Measurements from ENCODE around the gene FEM1C.
"Not testable (repeated sequence)": the region's sequence is repeated elsewhere in the genome, so short reads cannot be mapped to it uniquely, and the experiment has no call there.

FEM1C gene

DNA sequence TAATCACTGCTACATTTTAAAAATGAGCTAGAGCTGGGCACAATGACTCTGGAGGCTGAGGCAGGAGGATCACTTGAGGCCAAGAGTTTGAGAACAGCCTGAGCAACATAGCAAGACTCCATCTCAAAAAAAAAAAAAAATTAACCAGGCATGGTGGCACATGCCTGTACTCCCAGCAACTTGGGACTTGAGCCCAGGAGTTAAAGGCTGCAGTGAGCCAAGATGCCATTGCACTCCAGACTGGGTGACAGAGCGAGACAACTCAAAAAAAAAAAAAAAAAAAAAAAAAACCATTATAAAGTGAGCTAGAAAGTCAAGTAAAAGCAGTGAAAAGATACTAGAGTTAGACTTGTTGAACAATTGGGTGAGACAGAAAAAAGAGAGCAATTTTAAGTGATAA, 28.2 kb downstream of the FEM1C start:
- no peak for DNase-seq

DNA sequence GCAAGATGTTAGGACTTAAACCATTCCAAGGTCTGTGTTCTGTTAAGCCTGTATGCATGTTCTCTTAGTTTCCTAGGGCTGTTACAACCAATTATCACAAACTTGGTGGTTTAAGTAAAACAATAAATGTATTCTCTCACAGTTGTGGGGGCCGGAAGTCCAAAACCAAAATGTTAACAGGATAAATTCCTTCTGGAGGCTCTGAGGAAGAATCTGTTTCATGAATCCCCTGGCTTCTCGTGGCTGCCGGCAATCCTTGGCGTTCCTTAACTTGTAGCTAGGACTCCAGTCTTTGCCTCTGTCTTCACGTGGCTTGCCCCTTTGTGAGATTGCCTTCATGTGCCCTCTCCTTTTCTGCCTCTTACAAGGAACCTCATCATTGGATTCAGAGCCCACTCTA, 30.4 kb downstream of the FEM1C start:
- DNase-seq = no peak

DNA sequence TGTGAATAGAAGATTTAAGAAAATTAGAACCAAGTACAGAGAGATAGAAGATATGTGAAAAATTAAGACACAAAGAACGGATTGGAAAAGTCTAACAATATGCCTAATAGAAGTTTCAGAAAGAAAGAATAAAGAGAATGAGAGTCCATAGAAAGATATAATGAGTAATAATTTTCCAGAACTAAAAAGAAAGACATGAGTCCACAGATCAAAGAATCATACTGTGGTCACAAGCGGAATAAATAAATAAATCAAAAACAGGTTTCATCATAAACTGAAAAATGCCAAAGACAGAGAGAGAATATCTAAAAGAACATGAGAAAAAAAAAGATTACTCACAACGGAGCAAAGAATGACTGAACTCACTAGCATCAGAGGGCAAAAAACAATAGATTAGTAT, 32.9 kb downstream of the FEM1C start:
- no peak for DNase-seq

DNA sequence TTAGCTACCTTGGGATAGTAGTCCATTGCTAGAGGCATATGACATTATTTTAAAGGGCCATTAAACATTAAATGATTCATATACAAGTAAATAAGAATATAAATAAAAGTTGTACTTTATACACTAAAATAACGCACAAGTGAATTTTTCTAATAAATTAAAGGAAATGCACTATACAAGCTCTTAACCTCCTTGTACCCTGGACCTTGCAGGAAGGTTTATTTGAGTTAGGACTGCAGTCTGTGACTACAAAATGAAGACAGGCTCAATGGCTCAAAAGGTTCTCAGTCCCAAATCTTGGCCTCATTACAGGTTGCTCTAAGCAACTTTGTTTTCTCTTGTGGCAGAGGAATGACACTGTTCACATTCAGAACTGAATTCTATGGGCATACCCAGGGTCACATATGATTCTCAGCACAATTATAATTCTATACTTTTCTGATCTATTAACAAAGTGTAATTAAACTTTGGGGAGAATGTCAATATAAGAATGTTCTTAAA, 34.4 kb downstream of the FEM1C start:
- no peak for DNase-seq

DNA sequence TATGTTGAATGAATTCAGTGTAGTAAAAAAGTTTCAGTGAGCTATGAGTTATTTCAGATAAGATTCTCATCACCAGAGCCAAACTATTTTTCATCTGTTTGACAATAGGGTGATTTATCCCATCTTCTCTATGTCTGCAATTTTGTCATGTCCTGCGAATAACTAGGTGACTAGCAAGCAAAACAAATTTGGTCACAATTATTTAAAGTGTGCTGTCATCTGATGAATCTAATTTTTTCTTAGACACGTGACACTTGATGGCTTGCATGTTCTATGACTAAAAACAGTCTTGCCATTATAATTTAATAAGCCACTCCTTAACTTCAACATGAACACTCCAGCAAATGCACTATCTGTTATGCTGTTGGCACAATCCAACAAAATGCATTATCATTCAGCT, 35.0 kb downstream of the FEM1C start:
- DNase-seq = no peak

DNA sequence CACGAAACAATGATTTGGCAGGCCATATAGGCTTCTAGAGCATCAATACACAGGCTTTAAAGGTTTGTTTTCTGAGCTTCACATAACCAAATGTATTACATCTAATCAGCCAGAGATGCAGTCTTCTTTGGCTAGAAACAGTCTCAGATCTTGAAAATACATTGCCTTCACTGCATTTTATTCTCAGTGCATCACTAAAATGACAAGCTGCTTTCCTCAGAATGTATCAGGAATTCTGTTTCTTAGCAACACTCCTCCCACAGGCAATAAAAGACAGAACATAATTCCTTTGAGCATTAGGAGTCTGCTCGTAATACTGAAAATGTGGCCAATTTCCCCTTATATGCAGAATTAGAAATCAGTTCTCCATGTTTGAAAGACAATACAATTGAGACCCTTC, 36.9 kb downstream of the FEM1C start:
- no peak for DNase-seq

DNA sequence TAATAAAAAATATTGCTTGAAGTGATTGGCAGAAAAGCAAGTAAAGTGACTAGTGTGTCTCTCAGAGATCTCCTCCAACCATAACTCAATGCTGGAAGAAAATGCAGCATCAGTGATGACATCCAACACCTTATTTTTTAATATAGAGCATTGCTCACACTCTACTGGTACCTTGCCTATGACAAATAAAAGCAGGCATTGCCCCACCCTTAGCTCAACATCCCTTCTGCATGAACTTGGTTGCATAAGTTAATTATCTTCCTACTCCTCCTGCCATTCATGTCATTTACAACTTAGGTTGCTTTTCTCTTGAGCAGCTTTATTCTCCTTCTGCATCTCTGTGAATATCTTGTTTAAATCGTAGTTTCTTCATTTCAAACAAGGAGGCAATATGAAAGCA, 41.2 kb downstream of the FEM1C start:
- no peak for DNase-seq

DNA sequence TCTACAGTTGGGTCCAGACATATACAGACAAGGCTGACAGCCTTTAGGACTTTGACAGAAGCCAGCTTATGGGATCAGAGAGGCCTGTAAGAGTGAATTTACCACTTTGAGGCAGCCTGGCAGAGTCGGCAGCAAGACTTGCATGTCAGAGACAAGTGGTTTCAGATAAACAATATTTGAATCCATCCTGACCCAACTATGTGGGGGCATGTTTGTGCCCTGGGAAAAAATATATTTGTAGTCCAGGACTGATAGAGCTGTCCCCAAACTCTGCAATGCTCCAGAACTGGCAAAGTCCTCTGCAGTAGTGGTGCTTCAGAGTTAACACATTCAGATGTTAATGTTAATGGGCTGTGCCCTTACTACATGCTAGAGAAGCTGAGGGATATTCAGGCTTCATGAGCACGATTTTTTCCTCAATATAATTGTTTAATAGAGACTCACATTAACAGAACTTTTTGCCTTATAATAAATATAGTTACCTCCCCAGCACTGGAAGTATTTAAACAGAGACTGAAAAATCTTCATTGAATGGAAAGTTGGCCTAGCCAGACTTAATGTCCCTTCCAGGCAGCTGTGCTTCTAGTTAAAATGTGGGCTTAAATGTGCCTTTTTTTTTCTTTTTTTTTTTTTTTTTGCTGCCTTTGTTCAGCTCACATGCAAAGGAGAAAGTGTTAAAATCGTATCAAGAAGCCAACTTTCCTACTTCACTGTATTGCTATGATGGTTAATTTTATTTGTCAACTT, 42.9 kb downstream of the FEM1C start:
- DNase-seq = no peak

DNA sequence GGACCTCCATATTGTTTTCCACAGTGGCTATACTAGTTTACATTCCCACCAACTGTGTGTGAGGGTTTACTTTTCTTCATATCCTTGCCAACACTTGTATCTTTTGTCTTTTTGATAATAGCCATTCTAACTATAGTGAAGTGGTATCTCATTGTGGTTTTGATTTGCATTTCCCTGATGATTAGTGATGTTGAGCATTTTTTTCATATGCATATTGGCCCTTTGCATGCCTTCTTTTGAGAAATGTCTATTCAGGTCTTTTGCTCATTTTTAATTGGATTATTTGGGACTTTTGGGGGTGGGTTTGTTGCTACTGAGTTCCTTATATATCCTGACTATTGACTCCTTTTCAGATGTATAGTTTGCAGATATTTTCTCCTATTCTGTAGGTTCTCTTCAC, 44.4 kb downstream of the FEM1C start:
- DNase-seq = peak in 1 of 2 experiments; percentile 27

DNA sequence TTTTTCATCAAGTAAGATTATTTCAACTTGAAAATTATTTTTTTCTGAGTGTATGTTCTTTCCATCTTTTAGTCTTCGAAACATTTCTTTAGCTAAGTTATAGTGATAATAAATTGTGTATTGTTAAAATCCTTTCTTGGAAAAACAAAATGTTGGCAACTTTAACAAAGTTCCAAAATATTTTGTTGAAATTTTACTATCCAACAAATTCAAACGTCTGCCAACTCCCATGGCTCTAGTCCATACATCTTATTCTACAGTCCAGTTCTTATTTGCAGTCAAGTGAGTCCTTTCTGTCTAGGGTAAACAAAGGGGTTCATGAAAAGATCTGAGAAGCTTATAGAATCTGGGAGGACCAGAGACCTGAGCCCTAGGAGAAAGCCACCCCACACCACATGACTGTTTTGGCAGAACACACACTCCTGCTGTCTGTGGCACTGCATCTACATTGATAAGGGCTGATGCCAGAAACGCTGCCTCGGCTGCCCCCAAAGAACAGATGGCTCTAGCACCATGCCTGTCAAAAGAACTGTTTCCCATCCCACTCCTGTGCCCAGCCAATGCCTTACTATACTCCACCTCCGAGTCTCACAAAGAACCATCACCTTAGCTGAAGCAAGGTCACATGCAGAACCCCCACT, 47.5 kb downstream of the FEM1C start:
- no peak for DNase-seq

DNA sequence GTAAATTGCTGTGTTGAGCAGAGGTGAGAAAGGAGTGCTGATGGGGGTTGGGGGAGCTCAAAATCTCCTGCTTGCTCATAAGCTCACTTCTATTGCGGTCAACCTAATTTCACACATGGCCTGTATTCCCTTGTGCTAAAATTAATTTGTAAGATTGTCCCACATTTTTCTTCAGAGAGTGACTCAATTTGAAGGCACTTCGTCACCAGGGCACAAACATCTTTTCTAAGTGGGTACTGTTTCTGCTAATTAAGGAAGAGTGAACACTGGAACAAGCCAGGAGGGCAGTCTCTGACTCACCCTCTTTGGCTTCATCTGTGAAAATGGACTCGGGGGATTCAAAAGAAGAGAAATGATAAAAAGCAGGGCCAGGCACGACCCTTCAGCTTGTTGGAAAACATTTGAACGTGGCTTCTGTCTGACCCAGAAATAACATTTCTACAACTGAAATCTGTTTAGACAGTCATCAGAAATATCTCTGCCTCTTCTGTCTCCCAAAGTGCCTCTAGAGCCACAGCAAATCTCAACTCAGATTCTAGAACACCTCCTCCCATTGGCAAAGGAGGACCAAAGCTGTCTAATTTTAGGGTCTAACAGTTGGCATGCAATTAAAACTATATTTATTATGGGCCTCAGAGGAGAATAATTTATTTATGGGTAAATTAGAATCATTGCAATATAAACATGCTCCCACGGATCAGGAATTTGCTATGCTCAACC, 49.8 kb downstream of the FEM1C start:
- no peak for DNase-seq

DNA sequence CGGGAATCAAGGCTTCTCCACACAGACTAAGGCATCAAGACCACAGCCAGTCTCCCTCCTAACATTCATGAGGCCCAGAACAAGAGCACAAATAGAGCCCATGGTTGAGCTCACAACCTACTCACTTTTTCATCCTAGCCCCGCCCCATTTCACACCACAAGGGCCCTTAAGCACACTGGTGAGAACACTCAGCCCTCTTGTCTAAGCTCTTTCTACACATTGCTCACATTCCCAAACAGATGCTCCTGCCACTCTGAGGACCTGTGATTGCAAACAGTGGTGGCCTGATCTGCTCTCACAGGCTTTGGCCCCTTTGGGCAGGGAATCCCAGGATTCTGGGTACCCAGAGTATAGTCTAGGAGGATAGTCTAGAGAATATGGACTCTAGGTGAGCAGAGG, 54.0 kb downstream of the FEM1C start:
- DNase-seq = no peak

DNA sequence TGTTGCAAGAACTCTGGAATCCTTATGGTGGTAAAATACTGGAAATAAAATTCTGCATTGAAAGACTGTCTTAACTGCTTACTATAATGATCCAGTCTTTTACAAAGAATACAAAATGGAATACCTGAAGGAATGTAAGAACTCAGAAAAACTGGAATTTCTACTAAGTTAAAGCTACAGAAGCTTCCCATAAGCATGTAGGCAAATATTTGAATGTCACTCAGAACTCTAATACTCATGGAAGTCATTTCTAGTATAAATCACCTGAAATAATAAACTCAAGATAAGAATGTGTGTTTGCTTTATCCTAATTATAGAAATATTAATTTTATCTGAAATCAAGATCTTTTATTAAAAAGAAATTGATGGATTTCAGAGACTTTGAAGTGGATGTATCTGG, 54.8 kb downstream of the FEM1C start:
- DNase-seq = no peak

DNA sequence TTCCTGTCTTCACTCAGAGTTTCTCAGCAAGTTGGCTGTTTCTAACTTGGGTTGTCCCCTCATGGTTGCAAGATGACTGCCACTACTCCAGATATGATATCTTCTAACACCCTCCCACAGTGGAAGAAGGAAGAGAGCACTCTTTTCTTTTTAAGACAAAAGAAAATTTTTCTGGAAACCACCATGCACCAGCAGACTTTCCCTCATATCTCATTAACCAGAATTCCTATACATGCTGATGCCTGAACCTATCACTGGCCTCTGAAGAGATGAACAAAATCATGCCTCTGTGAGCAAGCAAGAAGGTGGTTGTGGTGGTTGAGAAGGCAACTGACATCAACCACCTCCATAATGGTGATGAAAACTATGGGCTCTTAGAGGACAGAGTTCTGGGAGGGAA, 56.8 kb downstream of the FEM1C start:
- DNase-seq = no peak

DNA sequence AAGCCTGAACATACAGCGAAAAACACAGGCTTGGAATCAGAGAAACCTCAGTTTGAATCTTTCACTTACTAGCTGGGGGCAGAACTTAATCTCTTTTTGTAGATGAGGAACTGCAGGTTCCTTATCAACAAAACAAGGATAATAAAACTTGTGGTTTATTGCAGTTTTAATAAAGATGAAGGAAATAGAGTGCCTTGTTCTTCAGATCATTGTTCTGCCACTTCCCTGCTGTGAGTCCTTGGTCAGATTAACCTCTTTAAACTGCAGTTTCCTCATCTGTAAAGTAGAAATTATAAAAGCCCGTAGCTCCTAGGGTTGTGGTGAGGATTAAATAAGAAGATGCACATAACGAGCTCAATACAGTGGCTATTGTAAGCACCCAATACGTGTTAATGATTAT, 57.4 kb downstream of the FEM1C start:
- no peak for DNase-seq

DNA sequence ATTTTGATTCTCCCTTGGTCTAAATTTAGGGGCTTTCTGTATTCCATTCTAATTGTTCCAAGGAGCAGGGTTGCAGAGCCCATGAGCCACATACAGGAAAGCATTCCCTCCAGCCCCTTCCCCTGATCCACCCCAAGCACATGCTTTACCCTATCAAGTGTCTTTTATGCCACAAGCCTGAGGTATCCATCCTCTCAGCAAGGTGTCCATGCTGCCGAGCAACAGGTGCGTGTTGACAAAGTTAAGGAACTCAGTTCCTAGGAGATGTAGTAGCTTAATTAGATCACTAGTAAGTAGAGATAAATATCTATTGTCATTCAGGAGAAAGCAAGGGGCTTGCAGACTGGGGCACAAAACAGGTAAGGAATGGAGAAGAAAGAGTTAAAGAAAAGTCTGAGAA, 57.8 kb downstream of the FEM1C start:
- no peak for DNase-seq

DNA sequence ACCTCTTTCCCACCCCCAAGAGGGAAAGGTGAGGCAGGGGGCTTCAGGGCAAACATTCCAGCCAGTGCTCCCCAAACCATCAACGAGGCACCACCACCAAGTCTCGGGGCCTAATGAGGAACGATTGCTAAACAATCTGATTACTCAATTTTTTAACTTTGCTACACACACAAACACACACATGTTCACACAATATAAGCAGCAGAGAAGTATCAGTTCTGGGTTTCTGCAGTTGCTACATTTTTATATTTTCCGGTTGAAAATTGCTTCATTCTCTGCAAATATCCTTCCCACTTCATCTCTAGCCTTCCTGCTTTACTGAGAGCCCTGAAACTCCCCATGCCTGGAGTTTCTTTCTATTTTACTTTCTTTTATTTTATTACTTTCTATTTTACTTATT, 60.2 kb downstream of the FEM1C start:
- DNase-seq = no peak

DNA sequence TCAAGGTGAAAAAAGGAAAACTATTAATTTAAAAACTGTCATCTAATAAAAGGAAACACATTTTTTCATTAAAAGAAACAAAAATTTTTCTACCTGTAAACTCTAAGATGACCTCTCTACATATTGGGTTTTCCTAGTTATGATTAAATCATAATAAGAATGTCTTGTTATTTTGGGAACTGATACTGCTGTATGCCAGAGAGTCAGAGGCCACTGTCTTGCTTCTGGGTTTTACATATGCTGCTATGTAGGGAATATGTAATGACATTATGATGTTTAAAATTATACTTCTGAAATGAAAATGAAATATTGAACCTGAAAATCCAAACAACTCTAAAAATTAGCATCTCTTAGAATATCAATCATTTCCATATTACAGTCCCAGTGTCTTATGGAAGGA, 63.7 kb downstream of the FEM1C start:
- no peak for DNase-seq

DNA sequence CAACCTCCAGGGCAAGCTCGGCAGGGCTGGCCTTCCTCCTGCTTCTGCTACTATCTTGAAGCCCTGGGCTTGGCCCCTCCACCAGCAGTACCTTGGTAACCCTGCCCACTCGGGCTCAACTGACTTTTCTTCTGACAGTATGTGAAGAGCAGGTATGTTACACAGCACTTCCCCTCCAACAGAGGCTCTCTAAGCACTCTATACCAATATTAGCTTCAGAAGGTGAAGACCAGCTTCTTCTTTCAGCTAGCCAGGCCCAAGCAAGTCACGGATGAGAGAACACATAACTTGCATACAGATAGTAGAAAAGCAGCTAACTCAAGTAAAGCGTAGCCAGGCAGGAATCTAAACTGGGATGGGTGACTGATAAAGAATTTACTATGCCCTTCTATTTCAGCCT, 64.3 kb downstream of the FEM1C start:
- DNase-seq = no peak

DNA sequence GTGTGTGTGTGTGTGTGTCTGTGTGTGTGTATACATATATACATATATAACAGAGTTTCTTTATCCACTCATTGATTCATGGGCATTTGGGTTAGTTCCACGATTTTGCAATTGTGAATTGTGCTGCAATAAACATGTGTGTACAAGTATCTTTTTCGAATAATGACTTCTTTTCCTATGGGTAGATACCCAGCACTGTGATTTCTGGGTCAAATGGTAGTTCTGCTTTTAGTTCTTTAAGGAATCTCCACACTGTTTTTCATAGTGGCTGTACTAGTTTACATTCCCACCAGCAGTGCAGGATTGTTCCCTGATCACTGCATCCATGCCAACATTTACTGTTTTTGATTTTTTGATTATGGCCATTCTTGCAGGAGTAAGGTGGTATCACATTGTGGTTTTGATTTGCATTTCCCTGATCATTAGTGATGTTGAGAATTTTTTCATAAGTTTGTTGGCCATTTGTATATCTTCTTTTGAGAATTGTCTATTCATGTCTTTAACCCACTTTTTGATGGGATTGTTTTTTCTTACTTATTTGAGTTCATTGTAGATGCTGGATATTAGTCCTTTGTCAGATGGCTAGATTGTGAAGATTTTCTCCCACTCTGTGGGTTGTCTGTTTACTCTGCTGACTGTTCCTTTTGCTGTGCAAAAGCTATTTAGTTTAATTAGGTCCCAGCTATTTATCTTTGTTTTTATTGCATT, 65.3 kb downstream of the FEM1C start:
- DNase-seq = not testable (repeated sequence)

DNA sequence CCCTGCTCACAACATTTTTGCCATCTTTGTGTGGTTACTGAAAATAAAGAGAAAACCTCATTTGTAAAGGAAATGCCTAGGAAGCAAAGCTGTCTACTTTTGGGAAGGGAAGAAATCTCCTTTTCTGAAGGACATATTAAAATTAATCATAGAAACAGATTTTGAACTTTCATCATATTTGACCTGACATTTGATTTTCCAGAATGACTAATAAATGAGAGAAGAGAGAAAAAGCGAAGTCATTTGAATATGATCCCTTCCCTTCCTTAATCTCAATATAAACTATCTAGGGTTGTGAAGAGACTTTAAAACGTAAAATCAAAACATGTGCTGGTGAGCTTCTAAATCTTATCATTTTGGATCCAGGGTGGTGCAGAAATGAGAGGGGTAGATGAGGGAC, 66.3 kb downstream of the FEM1C start:
- no peak for DNase-seq

DNA sequence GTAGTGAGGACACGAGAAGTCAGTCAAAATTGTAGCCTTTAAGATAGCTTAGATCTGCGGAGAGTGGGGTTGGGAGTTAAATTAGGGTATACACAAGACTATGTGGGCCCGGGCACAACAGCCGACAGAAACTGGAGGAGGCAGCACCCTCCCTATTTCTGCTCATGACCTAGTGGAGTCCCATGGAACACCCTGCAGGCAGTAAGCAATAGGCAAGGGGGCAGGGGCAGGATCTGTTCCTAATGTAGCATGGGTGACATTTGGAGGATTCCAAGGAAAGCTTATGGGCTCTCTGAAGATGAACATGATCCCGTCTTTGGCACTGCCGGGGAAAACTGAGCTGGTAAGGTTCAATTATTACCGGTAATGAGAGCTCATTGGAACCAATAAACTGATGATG, 67.0 kb downstream of the FEM1C start:
- no peak for DNase-seq

DNA sequence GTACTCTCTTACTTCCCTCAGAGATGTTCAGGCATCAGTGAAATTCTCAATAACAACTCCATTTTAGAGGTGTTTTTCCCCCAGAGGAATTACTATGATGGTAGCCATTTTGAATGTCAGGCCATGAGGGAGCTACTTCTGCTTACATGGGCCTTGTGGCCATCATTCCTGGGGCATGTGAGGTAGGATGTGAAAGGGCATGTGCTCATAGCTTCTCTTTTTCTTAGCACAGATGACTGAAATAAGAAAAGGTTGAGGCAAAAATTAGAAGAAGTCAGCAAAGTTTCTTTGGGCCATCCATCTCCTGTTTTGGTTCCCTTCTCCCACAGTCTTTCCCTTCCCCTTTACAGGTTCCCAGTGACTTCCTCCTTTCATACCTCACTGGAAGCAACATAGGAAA, 68.8 kb downstream of the FEM1C start:
- no peak for DNase-seq
